GM03348 (cell line): Measurements from ENCODE around the gene PTMA.
A peak's percentile ranks its signal among the peaks of the same experiment; 100 is the strongest.
"Not testable (repeated sequence)": the region's sequence is repeated elsewhere in the genome, so short reads cannot be mapped to it uniquely, and the experiment has no call there.

ENCODE experiments used
- DNase-seq: peaks from one replicate; pipeline ENCODE4 v3.0.0; 2012; ENCODE audit warnings: low spot score

Gene PTMA

GRCh38 chr2:231696004-231696367 is 12.3 kb upstream of the PTMA start:
- peak; percentile 84 for DNase-seq

- no peak for DNase-seq
Measured at GRCh38 chr2:231699006-231699405, 9.3 kb upstream of the PTMA start.

- no peak for DNase-seq
Measured at GRCh38 chr2:231701456-231702373, 6.6 kb upstream of the PTMA start.

- no peak for DNase-seq
Measured at GRCh38 chr2:231704017-231704416, 4.3 kb upstream of the PTMA start.

- peak; percentile 96 for DNase-seq
Measured at GRCh38 chr2:231706731-231707624, 1.3 kb upstream of the PTMA start.

- no peak for DNase-seq
Measured at GRCh38 chr2:231707625-231707926, 749 bp upstream of the PTMA start.

- peak; percentile 45 for DNase-seq
Measured at GRCh38 chr2:231708773-231709635, 679 bp downstream of the PTMA start.

- DNase-seq, result no peak
Measured at GRCh38 chr2:231709636-231709980, 1.3 kb downstream of the PTMA start.

- peak; percentile 98 for DNase-seq
Measured at GRCh38 chr2:231709981-231710798, 1.9 kb downstream of the PTMA start.

- DNase-seq, result peak; percentile 53
Measured at GRCh38 chr2:231710799-231711676, 2.7 kb downstream of the PTMA start.

- no peak for DNase-seq
Measured at GRCh38 chr2:231711677-231712450, 3.5 kb downstream of the PTMA start.

GRCh38 chr2:231712451-231713021 is 4.2 kb downstream of the PTMA start:
- DNase-seq, result not testable (repeated sequence)

- DNase-seq, result not testable (repeated sequence)
Measured at GRCh38 chr2:231713406-231713729, 5.0 kb downstream of the PTMA start.

GRCh38 chr2:231713730-231714638 is 5.7 kb downstream of the PTMA start:
- peak; percentile 91 for DNase-seq

- peak; percentile 53 for DNase-seq
Measured at GRCh38 chr2:231714639-231715498, 6.5 kb downstream of the PTMA start.

- DNase-seq, result no peak
Measured at GRCh38 chr2:231715499-231715837, 7.1 kb downstream of the PTMA start.

GRCh38 chr2:231715988-231716616 is 7.8 kb downstream of the PTMA start:
- DNase-seq, result peak; percentile 33
